K562 (cell line): ENCODE measurements around the gene NTRK3. TPM values are rescaled to one million over a fixed set of nuclear protein-coding genes. Genes with fewer than 3 reads are reported as not detected.

Experiments
- ATAC-seq: fragments of 200-7000 bp; cut with Tn5 transposase; 3 replicates; pipeline ENCODE4 v1.9.1; 2020; ENCODE audit warnings: moderate library complexity
- BruUV-seq: library from RNA; stranded (reverse); fragments of 400-500 nt; replicated peaks from 2 replicates; lab custom pipeline; 2021; lab: Mats Ljungman, UMichigan
- CTCF ChIA-PET: fragments of 300-600 bp; formaldehyde crosslinking; extraction: SDS; loops from one replicate; lab custom pipeline; 2021; ENCODE audit warnings: low intra/inter-chr PET ratio; lab: Yijun Ruan, JAX
- POLR2A ChIA-PET: fragments of 300-600, 350-650 bp; sonication (Branson Sonifier 250); formaldehyde crosslinking; extraction: SDS; loops from one replicate; lab custom pipeline; 2021; ENCODE audit warnings: antibody characterized with exemption, inconsistent platforms; lab: Yijun Ruan, JAX
- DNase-seq, 4 experiments: peaks; one replicate each; pipeline versions ENCODE4 v3.0.0 to v3.0.0-alpha.2; 2011 to 2018; ENCODE audit warnings: low spot score in 3 of 4, mixed read lengths in 3 of 4; ENCODE audit errors: extremely low read depth in 1 of 4
- FAIRE-seq: peaks from 2 replicates; lab custom pipeline; 2011; peaks lifted over from hg19 to GRCh38; lab: Jason Lieb, UNC
- H2AFZ ChIP-seq: 2 replicates; pipeline ENCODE4 v1.6.0; 2011; ENCODE audit warnings: low read depth, low read length, control low read depth, inconsistent platforms
- H3K27ac ChIP-seq: fragments of 200-600 bp; 3 replicates; pipeline ENCODE4 v1.8.0; 2011; ENCODE audit warnings: low read depth, mild to moderate bottlenecking, control low read depth, inconsistent platforms, low read length, moderate library complexity, mixed read lengths; ENCODE audit errors: extremely low read depth
- H3K27me3 ChIP-seq, 2 experiments: fragments of 300-600 bp in 1 of 2; 2 replicates in 1 of 2; 3 replicates in 1 of 2; pipeline versions ENCODE4 v1.6.0 to v1.8.0; 2011; ENCODE audit warnings: inconsistent platforms in 2 of 2, low read length in 2 of 2, mild to moderate bottlenecking in 1 of 2, mixed read lengths in 1 of 2, moderate library complexity in 1 of 2; ENCODE audit not compliant: control insufficient read depth in 2 of 2, insufficient read depth in 2 of 2
- H3K36me3 ChIP-seq: fragments of 300-600 bp; 3 replicates; pipeline ENCODE4 v1.8.0; 2011; ENCODE audit warnings: mild to moderate bottlenecking, low read length, inconsistent platforms; ENCODE audit not compliant: control insufficient read depth, insufficient read depth
- H3K4me1 ChIP-seq, 2 experiments: fragments of 200-600 bp in 1 of 2; replicated peaks in 1 of 2; 2 replicates in 1 of 2; 3 replicates in 1 of 2; pipeline versions ENCODE4 v1.5.1 to v1.8.0; 2011; ENCODE audit warnings: inconsistent platforms in 2 of 2, low read length in 2 of 2, mild to moderate bottlenecking in 1 of 2, mixed read lengths in 1 of 2, moderate library complexity in 1 of 2; ENCODE audit not compliant: control insufficient read depth in 2 of 2, insufficient read depth in 2 of 2
- H3K4me2 ChIP-seq: 2 replicates; pipeline ENCODE4 v1.6.1; 2011; ENCODE audit warnings: low read length, control low read depth, inconsistent platforms, mixed read lengths; ENCODE audit not compliant: insufficient read depth
- H3K4me3 ChIP-seq: fragments of 200-600 bp; sonication (generic), shearing (Covaris generic); 2 replicates; pipeline ENCODE4 v1.5.1; 2016; ENCODE audit warnings: control low read depth, inconsistent platforms
- H3K79me2 ChIP-seq: fragments of 200-600 bp; 3 replicates; pipeline ENCODE4 v1.8.0; 2011; ENCODE audit warnings: low read length, inconsistent platforms; ENCODE audit not compliant: control insufficient read depth, insufficient read depth
- H3K9ac ChIP-seq, 2 experiments: 2 replicates each; pipeline versions ENCODE4 v1.6.0 to v1.6.1; 2011; ENCODE audit warnings: low read depth in 2 of 2, low read length in 2 of 2, control low read depth in 1 of 2, inconsistent platforms in 1 of 2, mild to moderate bottlenecking in 1 of 2, mixed read lengths in 1 of 2; ENCODE audit not compliant: insufficient read depth in 1 of 2
- H3K9me1 ChIP-seq: one replicate; pipeline ENCODE4 v1.6.0; 2011; ENCODE audit warnings: inconsistent platforms, mild to moderate bottlenecking, low read length, moderate library complexity; ENCODE audit not compliant: control insufficient read depth, insufficient read depth
- H3K9me3 ChIP-seq: replicated peaks from 2 replicates; pipeline ENCODE4 v1.5.1; 2011; ENCODE audit warnings: low read depth, low read length, inconsistent platforms; ENCODE audit not compliant: control insufficient read depth, insufficient read depth
- H4K20me1 ChIP-seq: replicated peaks from 2 replicates; pipeline ENCODE4 v1.6.1; 2011; ENCODE audit warnings: low read length, inconsistent platforms, mixed read lengths; ENCODE audit not compliant: control insufficient read depth, insufficient read depth
- BACH1 ChIP-seq: fragments of 200-800 bp; sonication (Bioruptor generic); IDR thresholded peaks from 2 replicates; pipeline ENCODE4 v1.6.1; 2016; ENCODE audit warnings: missing genetic modification characterization, missing compliant biosample characterization
- CHD4 ChIP-seq: fragments of 200-600 bp; sonication (generic); IDR thresholded peaks from 3 replicates; pipeline ENCODE4 v1.6.1; 2012; ENCODE audit warnings: low read depth, mild to moderate bottlenecking, mixed read lengths, low read length, inconsistent platforms; ENCODE audit not compliant: insufficient read depth, insufficient replicate concordance, poor library complexity, severe bottlenecking
- E2F8 ChIP-seq: fragments of 450-650 bp; IDR thresholded peaks from 2 replicates; pipeline ENCODE4 v1.7.1; 2018; ENCODE audit warnings: mild to moderate bottlenecking, low read depth; ENCODE audit not compliant: partially characterized antibody
- ELF4 ChIP-seq: fragments of 450-650 bp; formaldehyde crosslinking; IDR thresholded peaks from 2 replicates; pipeline ENCODE4 v1.4.0; 2022; ENCODE audit warnings: missing genetic modification characterization
- HNRNPH1 ChIP-seq: fragments of 200-400 bp; formaldehyde crosslinking; optimal IDR thresholded peaks from 2 replicates; pipeline ENCODE3; 2017; ENCODE audit warnings: low read depth, mild to moderate bottlenecking, low read length, moderate library complexity
- HOXB6 ChIP-seq: fragments of 250-450 bp; sonication (Bioruptor Pico); IDR thresholded peaks from 2 replicates; pipeline ENCODE4 v1.5.1; 2022; ENCODE audit warnings: mild to moderate bottlenecking, borderline replicate concordance
- MAFG ChIP-seq: fragments of 450-650 bp; conservative IDR thresholded peaks from 2 replicates; pipeline ENCODE4 v1.6.1; 2016; ENCODE audit warnings: missing genetic modification characterization, missing compliant biosample characterization
- MAFK ChIP-seq: IDR thresholded peaks from 2 replicates; pipeline ENCODE4 v1.6.1; 2011; ENCODE audit warnings: low read length, improper control_type of control experiment
- MCM5 ChIP-seq: fragments of 450-650 bp; IDR thresholded peaks from 2 replicates; pipeline ENCODE4 v1.6.1; 2016; ENCODE audit warnings: low read depth
- PYGO2 ChIP-seq: fragments of 450-650 bp; IDR thresholded peaks from 2 replicates; pipeline ENCODE4 v1.6.1; 2016; ENCODE audit warnings: mild to moderate bottlenecking, missing genetic modification characterization, moderate library complexity, missing compliant biosample characterization
- SP2 ChIP-seq: IDR thresholded peaks from 2 replicates; pipeline ENCODE4 v1.6.1; 2011; ENCODE audit warnings: mild to moderate bottlenecking, low read depth, low read length, moderate library complexity; ENCODE audit not compliant: poor library complexity, severe bottlenecking; ENCODE audit errors: extremely low read depth
- STAT5A ChIP-seq: IDR thresholded peaks from 2 replicates; pipeline ENCODE4 v1.6.1; 2012; ENCODE audit warnings: low read length, inconsistent platforms, borderline replicate concordance
- TARDBP ChIP-seq: fragments of 450-650 bp; IDR thresholded peaks from 2 replicates; pipeline ENCODE4 v1.6.1; 2016
- ZNF347 ChIP-seq: fragments of 450-650 bp; formaldehyde crosslinking; IDR thresholded peaks from 2 replicates; pipeline ENCODE4 v1.4.0; 2020; ENCODE audit warnings: low read depth, mild to moderate bottlenecking, moderate library complexity
- WGBS: fragments of 100-300 bp; shearing (Covaris generic); methylation state at CpG from one replicate; pipeline ENCODE4 v1.1.6; 2016; ENCODE audit warnings: low coverage, mixed read lengths; ENCODE audit not compliant: insufficient coverage; ENCODE audit errors: missing lambda C conversion rate; 5-methylcytosine and 5-hydroxymethylcytosine counted together
- in situ Hi-C: fragments of 300-500 bp; cut with MboI; formaldehyde crosslinking; loops from 4 replicates; pipeline ENCODE4 v1.15.0; 2018; ENCODE audit warnings: inconsistent platforms, mixed read lengths
- intact Hi-C: fragments of 100-400 bp; cut with micrococcal nuclease; formaldehyde crosslinking; loops from 2 replicates; pipeline ENCODE4 v1.14.2; 2022
- polyA plus RNA-seq, 8 experiments: library from polyadenylated mRNA; depleted of rRNA in 4 of 8; stranded (reverse) in 5 of 8; unstranded in 3 of 8; fragments of >200 nt; fragmentation: Nextera tagmentation in 2 of 8; fragmentation: Illumina TruSeq in 1 of 8; extraction: Ambion mirVana in 2 of 8; extraction: Trizol in 1 of 8; gene quantifications; 2 replicates each; pipeline versions ENCODE4 v1.2.1 to v1.2.3, GENCODE V29; 2011 to 2014; ENCODE audit warnings: inconsistent platforms in 1 of 8, missing spikeins in 1 of 8
- total RNA-seq, 7 experiments: library from RNA; depleted of rRNA in 6 of 7; stranded (reverse); fragments of >200 nt in 6 of 7; fragmentation: Illumina TruSeq in 2 of 7; extraction: Trizol in 2 of 7; gene quantifications; 2 replicates each; pipeline versions ENCODE4 v1.2.1 to v1.2.3, GENCODE V29; 2011 to 2021; ENCODE audit warnings: low replicate concordance in 1 of 7
- TF ChIP-seq, protein P1 (sequence below): fragments of 250-450 bp; sonication (Bioruptor Pico); IDR thresholded peaks from 2 replicates; pipeline ENCODE4 v1.8.0; 2022; ENCODE audit warnings: moderate library complexity, mild to moderate bottlenecking, inconsistent platforms
- TF ChIP-seq, protein P2 (sequence below): fragments of 200-400 bp; formaldehyde crosslinking; IDR thresholded peaks from 2 replicates; pipeline ENCODE4 v1.6.1; 2017; ENCODE audit warnings: mild to moderate bottlenecking, low read depth, low read length, moderate library complexity
- TF ChIP-seq, protein P3 (sequence below): sonication (generic); formaldehyde crosslinking; IDR thresholded peaks from 2 replicates; pipeline ENCODE4 v1.8.0; 2022; ENCODE audit warnings: mild to moderate bottlenecking, missing genetic modification reagents

NTRK3 gene
- total and polyA plus RNA-seq, 9 of the 15 experiments (the other 6 are each of a cell fraction or from before 2014, with no cell fraction given), result 0.11 to 0.13 TPM; not detected in 7

DNA sequence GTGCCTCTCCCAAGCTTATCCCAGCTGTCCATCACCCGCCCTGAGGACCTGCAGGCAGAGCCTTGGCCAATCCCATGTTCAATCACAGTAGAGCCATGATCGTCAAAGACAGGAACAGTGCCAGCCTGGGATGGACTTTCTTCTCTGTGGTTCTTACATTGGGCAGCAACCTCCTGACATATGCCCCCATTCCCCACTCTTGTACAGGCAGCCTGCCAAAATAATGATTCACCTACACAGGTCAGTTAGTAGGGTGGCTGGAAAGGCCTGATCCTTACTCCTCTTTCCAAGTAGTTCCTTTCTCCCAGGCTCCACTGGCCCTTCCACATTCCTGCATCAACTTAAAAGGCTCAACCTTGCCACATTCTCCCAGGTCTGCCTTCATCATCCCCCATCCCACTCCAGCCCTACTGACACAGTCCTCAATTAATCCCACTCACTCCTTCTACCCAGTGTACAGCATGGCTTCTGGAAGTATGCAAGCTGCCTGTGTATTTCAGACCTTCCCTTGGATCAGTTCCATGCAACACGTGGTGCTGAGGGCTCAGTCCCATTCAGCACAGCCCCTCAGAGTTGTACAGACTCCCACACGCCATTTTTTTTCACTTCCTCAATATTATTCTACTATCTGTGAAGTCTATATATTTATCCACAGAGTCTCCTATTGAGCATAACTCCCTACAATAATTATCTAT is 189.8 kb downstream of the NTRK3 start:
- Histone ChIP-seq H3K4me2 (no peak overlapping the region), H3K4me3 (no peak overlapping the region), H3K4me1 (no peaks in the 10 kb centered on the region), H2AFZ (no peak overlapping the region), H3K79me2 (no peaks in the 10 kb centered on the region), H3K27ac (no peak overlapping the region), H3K9me3 (no peaks in the 10 kb centered on the region), H3K9ac (no peak overlapping the region), H3K36me3 (no peaks in the 10 kb centered on the region), H3K9me1 (no peaks in the 10 kb centered on the region), H4K20me1 (no peaks in the 10 kb centered on the region), H3K27me3 (no peaks in the 10 kb centered on the region; a peak in 2 of 5 replicates)
- ChIA-PET CTCF (no interaction called here), POLR2A (no interaction called here)
- in situ Hi-C loops (no loop called here), intact Hi-C loops (no loop called here)
- FAIRE-seq, result no peak
- BruUV-seq, result no TSS peak
- 0% methylated on average over 4 of the region's 4 CpGs for WGBS
- no peak for ATAC-seq
- no peak for DNase-seq
- TF ChIP-seq CHD4 (no peak), ELF4 (CRISPR knock-in tag) (no peak), BACH1 (tag) (no peak), MAFK (no peak), ZNF347 (CRISPR knock-in tag) (no peak), MAFG (no peak), PYGO2 (tag) (no peak), HOXB6 (CRISPR knock-in tag) (no peak), E2F8 (no peak), TARDBP (no peak), STAT5A (no peak), HNRNPH1 (no peak), MCM5 (no peak), SP2 (no peak)
- TF ChIP-seq, protein P1, sequence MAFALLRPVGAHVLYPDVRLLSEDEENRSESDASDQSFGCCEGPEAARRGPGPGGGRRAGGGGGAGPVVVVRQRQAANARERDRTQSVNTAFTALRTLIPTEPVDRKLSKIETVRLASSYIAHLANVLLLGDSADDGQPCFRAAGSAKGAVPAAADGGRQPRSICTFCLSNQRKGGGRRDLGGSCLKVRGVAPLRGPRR (CRISPR knock-in tag), result no peak
- TF ChIP-seq, protein P2, sequence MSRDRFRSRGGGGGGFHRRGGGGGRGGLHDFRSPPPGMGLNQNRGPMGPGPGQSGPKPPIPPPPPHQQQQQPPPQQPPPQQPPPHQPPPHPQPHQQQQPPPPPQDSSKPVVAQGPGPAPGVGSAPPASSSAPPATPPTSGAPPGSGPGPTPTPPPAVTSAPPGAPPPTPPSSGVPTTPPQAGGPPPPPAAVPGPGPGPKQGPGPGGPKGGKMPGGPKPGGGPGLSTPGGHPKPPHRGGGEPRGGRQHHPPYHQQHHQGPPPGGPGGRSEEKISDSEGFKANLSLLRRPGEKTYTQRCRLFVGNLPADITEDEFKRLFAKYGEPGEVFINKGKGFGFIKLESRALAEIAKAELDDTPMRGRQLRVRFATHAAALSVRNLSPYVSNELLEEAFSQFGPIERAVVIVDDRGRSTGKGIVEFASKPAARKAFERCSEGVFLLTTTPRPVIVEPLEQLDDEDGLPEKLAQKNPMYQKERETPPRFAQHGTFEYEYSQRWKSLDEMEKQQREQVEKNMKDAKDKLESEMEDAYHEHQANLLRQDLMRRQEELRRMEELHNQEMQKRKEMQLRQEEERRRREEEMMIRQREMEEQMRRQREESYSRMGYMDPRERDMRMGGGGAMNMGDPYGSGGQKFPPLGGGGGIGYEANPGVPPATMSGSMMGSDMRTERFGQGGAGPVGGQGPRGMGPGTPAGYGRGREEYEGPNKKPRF, result no peak
- TF ChIP-seq, protein P3, sequence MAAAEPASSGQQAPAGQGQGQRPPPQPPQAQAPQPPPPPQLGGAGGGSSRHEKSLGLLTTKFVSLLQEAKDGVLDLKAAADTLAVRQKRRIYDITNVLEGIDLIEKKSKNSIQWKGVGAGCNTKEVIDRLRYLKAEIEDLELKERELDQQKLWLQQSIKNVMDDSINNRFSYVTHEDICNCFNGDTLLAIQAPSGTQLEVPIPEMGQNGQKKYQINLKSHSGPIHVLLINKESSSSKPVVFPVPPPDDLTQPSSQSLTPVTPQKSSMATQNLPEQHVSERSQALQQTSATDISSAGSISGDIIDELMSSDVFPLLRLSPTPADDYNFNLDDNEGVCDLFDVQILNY (CRISPR knock-in tag), result no peak
